Activated T-helper 1 cell treated with Interleukin-2 at 50 U/mL for 16 hours (primary cell): ENCODE data around the gene IER3.
"Not testable (repeated sequence)": the region's sequence is repeated elsewhere in the genome, so short reads cannot be mapped to it uniquely, and the experiment has no call there.

Source experiments
- DNase-seq: peaks from one replicate; pipeline ENCODE4 v3.0.0-alpha.2; 2020; ENCODE audit warnings: low read depth

IER3 gene

GRCh38 chr6:30768634-30769087, 24.3 kb upstream of the IER3 start:
- no peak for DNase-seq

- no peak for DNase-seq
These were observed 23.6 kb upstream of the IER3 start for GRCh38 chr6:30767944-30768301.

DNA sequence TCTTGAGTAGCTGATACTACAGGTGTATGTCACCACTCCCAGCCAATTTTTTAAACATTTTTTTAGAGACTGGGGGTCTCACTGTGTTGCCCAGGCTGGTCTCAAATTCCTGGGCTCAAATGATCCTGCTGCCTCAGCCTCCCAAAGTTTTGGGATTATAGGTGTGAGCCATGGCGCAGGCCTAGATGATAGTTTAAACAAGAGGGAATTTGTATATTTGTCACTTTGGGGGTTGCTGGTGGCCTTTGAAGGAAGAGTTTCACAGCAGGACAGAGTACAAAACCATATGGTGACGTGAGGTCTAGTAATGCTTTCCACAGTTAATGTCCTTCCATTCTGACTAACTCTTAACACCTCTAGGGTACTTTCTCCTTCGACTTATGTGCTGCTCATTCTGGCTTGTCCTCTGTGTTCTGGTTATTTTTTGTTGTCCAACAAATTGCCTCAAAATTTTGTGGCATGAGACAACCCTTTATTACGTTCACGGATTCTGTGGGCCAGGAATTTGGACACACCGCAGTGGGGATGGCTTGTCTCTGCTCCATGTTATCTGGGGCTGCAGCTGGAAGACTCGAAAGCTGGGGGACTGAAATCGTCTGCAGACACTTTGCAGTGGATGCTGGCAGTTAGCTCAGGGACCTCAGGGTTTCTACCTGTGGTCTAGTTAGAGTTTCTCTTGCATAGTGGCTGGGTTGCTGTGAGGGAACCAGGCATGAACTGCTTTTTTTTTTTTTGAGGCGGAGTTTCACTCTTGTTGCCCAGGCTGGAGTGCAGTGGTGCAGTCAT, 23.0 kb upstream of the IER3 start:
- DNase-seq, result no peak

GRCh38 chr6:30766461-30767157, 22.3 kb upstream of the IER3 start:
- no peak for DNase-seq

- DNase-seq, result not testable (repeated sequence)
These were observed 21.1 kb upstream of the IER3 start for GRCh38 chr6:30765495-30765894.

GRCh38 chr6:30764490-30765043, 20.2 kb upstream of the IER3 start:
- DNase-seq, result not testable (repeated sequence)

- DNase-seq, result no peak
These were observed 19.5 kb upstream of the IER3 start for GRCh38 chr6:30763618-30764489.

GRCh38 chr6:30763155-30763617, 18.8 kb upstream of the IER3 start:
- no peak for DNase-seq

- DNase-seq, result no peak
These were observed 17.6 kb upstream of the IER3 start for GRCh38 chr6:30761791-30762429.

GRCh38 chr6:30760549-30760948, 16.2 kb upstream of the IER3 start:
- no peak for DNase-seq

- DNase-seq, result no peak
These were observed 15.4 kb upstream of the IER3 start for GRCh38 chr6:30759575-30760239.

DNA sequence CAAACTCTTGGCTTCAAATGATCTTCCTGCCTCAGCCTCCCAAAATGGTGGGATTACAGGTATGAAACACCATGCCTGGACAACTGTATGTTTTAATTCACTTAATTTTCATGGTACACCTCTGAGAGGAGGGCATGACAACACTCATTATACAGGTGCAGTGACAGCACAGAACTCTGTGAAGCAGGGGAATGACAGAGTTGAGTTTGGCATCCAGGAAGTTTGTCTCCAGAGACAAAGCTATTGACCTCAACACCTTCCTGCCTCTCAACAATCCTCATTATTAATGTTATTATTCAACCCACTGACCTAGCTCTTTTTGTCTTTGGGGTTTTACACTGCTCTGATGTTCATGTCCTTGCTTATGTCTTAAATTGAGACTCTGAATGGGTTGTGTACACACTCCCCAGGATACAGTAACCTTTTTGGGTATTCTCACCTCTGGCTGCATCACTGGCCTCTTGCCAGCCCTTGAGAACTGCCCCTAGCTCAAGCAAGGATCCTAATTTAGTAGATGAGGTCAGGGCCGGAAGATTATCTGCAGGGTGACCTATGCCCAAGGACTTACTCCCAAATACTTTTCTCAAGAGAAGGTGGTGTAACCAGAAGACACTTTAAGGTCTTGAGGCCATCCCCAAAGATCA, 13.0 kb upstream of the IER3 start:
- DNase-seq, result no peak

- not testable (repeated sequence) for DNase-seq
These were observed 12.2 kb upstream of the IER3 start for GRCh38 chr6:30756405-30757003.

DNA sequence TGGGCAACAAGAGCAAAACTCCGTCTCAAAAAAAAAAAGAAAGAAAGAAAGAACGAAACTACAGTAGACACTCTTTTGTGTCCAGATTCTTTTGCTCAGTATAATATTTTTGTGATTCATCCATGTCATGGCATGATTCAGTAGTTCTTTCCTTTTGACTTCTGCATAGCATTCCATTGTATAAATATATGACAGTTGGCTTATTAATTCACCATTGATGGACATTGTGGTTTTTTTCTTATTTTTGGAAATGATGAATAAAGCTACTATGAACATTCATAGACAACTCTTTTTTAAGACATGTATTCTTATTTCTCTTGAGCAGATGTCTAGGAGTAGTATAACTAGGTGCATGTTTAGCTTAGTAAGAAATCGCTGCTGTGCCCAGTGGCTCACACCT, 10.3 kb upstream of the IER3 start:
- no peak for DNase-seq

- DNase-seq, result no peak
These were observed 8.0 kb upstream of the IER3 start for GRCh38 chr6:30752157-30752927.

- DNase-seq, result no peak
These were observed 6.0 kb upstream of the IER3 start for GRCh38 chr6:30750379-30750668.

GRCh38 chr6:30749554-30750378, 5.4 kb upstream of the IER3 start:
- no peak for DNase-seq

- DNase-seq, result no peak
These were observed 4.6 kb upstream of the IER3 start for GRCh38 chr6:30748851-30749540.
